SK-N-SH treated with all-trans-retinoic acid at 6 μM for 48 hours (cell line): ENCODE data around the gene SAC3D1.

ENCODE experiments used
- ATAC-seq: fragments of 200-7000 bp; cut with Tn5 transposase; 3 replicates; pipeline ENCODE4 v1.9.1; 2020; ENCODE audit warnings: mild to moderate bottlenecking, moderate library complexity
- BACH2 ChIP-seq: fragments of 250-450 bp; sonication (Bioruptor Pico); IDR thresholded peaks from 2 replicates; pipeline ENCODE4 v1.9.0; 2021; ENCODE audit warnings: mild to moderate bottlenecking, borderline replicate concordance
- CSDC2 ChIP-seq: fragments of 250-450 bp; sonication (Bioruptor Pico); IDR thresholded peaks from 2 replicates; pipeline ENCODE4 v1.5.0; 2020; ENCODE audit warnings: mild to moderate bottlenecking, moderate library complexity
- ESRRG ChIP-seq: fragments of 250-450 bp; sonication (Bioruptor Pico); IDR thresholded peaks from 2 replicates; pipeline ENCODE4 v1.6.1; 2021; ENCODE audit warnings: mild to moderate bottlenecking
- GLIS3 ChIP-seq: fragments of 250-450 bp; sonication (Bioruptor Pico); IDR thresholded peaks from 2 replicates; pipeline ENCODE4 v1.5.0; 2020; ENCODE audit warnings: mild to moderate bottlenecking, moderate library complexity
- ISL1 ChIP-seq: fragments of 250-450 bp; sonication (Bioruptor Pico); IDR thresholded peaks from 2 replicates; pipeline ENCODE4 v2.1.2; 2022; ENCODE audit warnings: mild to moderate bottlenecking, moderate library complexity
- OSR1 ChIP-seq: fragments of 250-450 bp; sonication (Bioruptor Pico); IDR thresholded peaks from 2 replicates; pipeline ENCODE4 v1.8.0; 2022; ENCODE audit warnings: moderate library complexity, mild to moderate bottlenecking, inconsistent platforms
- PPARA ChIP-seq: fragments of 250-450 bp; sonication (Bioruptor Pico); IDR thresholded peaks from 2 replicates; pipeline ENCODE4 v1.5.0; 2020; ENCODE audit warnings: mild to moderate bottlenecking, borderline replicate concordance
- RARB ChIP-seq: fragments of 250-450 bp; sonication (Bioruptor Pico); IDR thresholded peaks from 2 replicates; pipeline ENCODE4 v1.8.0; 2021; ENCODE audit warnings: mild to moderate bottlenecking, moderate library complexity
- SNAI2 ChIP-seq: fragments of 250-450 bp; sonication (Bioruptor Pico); IDR thresholded peaks from 2 replicates; pipeline ENCODE4 v1.5.0; 2020; ENCODE audit warnings: mild to moderate bottlenecking, moderate library complexity
- TCF4 ChIP-seq: fragments of 250-450 bp; sonication (Bioruptor Pico); IDR thresholded peaks from 2 replicates; pipeline ENCODE4 v1.8.0; 2021; ENCODE audit warnings: mild to moderate bottlenecking, moderate library complexity, borderline replicate concordance
- ZC3H10 ChIP-seq: fragments of 250-450 bp; sonication (Bioruptor Pico); IDR thresholded peaks from 2 replicates; pipeline ENCODE4 v1.5.1; 2021; ENCODE audit warnings: mild to moderate bottlenecking, moderate library complexity
- ZNF565 ChIP-seq: fragments of 450-650 bp; formaldehyde crosslinking; conservative IDR thresholded peaks from 2 replicates; pipeline ENCODE4 v1.5.0; 2020; ENCODE audit warnings: low read depth, mild to moderate bottlenecking, moderate library complexity
- ZNF70 ChIP-seq: fragments of 450-650 bp; formaldehyde crosslinking; IDR thresholded peaks from 2 replicates; pipeline ENCODE4 v1.5.0; 2020; ENCODE audit warnings: mild to moderate bottlenecking, moderate library complexity
- TF ChIP-seq, protein P1 (sequence below): fragments of 250-450 bp; sonication (Bioruptor Pico); IDR thresholded peaks from 2 replicates; pipeline ENCODE4 v1.5.0; 2020; ENCODE audit warnings: mild to moderate bottlenecking, moderate library complexity
- TF ChIP-seq, protein P2 (sequence below): fragments of 250-450 bp; sonication (Bioruptor Pico); IDR thresholded peaks from 2 replicates; pipeline ENCODE4 v1.8.0; 2021; ENCODE audit warnings: low read depth, mild to moderate bottlenecking, moderate library complexity, borderline replicate concordance
- TF ChIP-seq, protein P3 (sequence below): fragments of 250-450 bp; sonication (Bioruptor Pico); IDR thresholded peaks from 2 replicates; pipeline ENCODE4 v1.8.0; 2020; ENCODE audit warnings: mild to moderate bottlenecking, moderate library complexity, borderline replicate concordance

The SAC3D1 gene

DNA sequence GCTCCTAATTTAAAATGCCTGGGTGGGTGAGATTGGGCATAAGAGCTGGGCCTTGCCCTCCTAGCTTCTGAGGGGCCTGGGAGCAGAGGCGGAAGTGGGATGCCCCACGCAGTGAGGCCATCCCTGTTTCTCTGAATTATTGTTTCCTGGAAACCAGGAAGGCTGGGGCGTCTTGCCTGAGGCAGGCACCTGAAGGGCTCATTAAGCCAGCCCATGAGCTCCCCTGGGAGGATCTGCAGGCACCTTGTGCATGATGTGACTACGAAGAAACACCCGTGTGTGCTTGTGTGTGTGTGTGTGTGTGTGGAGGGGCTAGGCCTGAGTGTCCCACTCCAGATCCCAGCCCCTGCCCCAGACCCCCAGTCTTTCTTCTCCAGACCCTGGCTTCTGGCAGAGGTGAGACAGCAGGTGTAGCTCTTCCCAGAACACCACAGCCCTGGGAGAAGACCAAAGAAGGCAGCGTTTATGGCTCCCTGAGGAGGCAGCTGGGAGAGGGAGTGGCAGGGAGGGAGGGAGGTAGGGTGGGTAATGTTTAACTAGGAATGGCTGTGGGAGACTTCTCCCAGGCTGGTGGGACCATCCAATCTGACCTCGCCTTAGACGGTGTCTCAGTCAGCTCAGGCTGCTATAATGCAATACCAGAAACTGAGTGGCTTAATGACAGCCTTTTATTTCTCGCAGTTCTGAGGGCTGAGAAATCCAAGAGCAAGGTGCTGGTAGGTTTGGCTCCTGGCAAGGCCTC, 42.1 kb upstream of the SAC3D1 start (continued):
- TF ChIP-seq, protein P1, sequence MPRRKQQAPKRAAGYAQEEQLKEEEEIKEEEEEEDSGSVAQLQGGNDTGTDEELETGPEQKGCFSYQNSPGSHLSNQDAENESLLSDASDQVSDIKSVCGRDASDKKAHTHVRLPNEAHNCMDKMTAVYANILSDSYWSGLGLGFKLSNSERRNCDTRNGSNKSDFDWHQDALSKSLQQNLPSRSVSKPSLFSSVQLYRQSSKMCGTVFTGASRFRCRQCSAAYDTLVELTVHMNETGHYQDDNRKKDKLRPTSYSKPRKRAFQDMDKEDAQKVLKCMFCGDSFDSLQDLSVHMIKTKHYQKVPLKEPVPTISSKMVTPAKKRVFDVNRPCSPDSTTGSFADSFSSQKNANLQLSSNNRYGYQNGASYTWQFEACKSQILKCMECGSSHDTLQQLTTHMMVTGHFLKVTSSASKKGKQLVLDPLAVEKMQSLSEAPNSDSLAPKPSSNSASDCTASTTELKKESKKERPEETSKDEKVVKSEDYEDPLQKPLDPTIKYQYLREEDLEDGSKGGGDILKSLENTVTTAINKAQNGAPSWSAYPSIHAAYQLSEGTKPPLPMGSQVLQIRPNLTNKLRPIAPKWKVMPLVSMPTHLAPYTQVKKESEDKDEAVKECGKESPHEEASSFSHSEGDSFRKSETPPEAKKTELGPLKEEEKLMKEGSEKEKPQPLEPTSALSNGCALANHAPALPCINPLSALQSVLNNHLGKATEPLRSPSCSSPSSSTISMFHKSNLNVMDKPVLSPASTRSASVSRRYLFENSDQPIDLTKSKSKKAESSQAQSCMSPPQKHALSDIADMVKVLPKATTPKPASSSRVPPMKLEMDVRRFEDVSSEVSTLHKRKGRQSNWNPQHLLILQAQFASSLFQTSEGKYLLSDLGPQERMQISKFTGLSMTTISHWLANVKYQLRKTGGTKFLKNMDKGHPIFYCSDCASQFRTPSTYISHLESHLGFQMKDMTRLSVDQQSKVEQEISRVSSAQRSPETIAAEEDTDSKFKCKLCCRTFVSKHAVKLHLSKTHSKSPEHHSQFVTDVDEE (CRISPR knock-in tag), result no peak
- TF ChIP-seq, protein P2, sequence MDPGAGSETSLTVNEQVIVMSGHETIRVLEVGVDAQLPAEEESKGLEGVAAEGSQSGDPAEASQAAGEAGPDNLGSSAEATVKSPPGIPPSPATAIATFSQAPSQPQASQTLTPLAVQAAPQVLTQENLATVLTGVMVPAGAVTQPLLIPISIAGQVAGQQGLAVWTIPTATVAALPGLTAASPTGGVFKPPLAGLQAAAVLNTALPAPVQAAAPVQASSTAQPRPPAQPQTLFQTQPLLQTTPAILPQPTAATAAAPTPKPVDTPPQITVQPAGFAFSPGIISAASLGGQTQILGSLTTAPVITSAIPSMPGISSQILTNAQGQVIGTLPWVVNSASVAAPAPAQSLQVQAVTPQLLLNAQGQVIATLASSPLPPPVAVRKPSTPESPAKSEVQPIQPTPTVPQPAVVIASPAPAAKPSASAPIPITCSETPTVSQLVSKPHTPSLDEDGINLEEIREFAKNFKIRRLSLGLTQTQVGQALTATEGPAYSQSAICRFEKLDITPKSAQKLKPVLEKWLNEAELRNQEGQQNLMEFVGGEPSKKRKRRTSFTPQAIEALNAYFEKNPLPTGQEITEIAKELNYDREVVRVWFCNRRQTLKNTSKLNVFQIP (CRISPR knock-in tag), result no peak
- TF ChIP-seq GLIS3 (CRISPR knock-in tag) (no peak), BACH2 (CRISPR knock-in tag) (no peak), ZNF70 (no peak), ZC3H10 (CRISPR knock-in tag) (no peak), ESRRG (no peak), SNAI2 (CRISPR knock-in tag) (no peak)
- TF ChIP-seq, protein P3, sequence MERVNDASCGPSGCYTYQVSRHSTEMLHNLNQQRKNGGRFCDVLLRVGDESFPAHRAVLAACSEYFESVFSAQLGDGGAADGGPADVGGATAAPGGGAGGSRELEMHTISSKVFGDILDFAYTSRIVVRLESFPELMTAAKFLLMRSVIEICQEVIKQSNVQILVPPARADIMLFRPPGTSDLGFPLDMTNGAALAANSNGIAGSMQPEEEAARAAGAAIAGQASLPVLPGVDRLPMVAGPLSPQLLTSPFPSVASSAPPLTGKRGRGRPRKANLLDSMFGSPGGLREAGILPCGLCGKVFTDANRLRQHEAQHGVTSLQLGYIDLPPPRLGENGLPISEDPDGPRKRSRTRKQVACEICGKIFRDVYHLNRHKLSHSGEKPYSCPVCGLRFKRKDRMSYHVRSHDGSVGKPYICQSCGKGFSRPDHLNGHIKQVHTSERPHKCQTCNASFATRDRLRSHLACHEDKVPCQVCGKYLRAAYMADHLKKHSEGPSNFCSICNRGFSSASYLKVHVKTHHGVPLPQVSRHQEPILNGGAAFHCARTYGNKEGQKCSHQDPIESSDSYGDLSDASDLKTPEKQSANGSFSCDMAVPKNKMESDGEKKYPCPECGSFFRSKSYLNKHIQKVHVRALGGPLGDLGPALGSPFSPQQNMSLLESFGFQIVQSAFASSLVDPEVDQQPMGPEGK, result no peak

DNA sequence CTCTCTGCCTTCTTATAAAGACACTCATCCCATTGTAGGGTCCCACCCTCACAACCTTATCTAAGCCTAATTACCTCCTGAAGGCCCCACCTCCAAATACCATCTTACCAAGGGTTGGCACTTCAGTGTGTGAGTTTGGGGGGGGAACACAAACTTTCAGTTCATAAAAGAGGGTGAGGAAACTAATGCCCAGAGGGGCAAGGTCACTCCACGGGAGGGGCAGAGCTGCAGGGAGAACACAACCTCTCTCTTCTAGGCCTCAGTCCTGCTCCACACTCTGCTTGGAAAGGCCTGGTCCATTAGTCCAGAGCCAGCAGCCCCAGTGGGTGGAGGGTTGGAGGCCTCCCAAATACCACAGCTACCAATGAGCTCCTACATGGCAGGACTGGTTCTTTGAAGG, 41.5 kb upstream of the SAC3D1 start:
- ATAC-seq, result no peak
- TF ChIP-seq ESRRG (no peak), OSR1 (CRISPR knock-in tag) (no peak), CSDC2 (CRISPR knock-in tag) (no peak), ZC3H10 (CRISPR knock-in tag) (no peak), ZNF70 (no peak), ZNF565 (CRISPR knock-in tag) (no peak)
- TF ChIP-seq, protein P1 (CRISPR knock-in tag), result no peak

DNA sequence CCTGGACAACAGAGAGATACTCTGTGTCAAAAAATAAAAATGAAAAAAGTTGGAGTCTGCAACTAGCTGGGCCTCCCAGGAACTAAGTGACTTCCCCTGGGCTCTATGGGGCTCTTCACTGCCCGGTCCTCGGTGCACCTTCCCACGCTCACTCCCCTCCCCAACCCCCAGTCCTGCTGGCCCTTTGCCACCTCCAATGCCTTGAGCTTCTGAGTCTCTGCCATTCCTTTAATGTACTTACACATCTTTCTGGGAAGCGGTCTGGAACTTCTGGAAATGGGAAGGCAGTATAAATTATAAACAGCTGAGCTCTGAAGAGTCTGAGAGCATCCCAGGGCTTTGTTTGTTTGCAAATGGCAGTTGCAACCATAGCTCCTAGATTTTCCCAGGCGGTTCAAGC, 38.3 kb upstream of the SAC3D1 start:
- no peak for TF ChIP-seq RARB (CRISPR knock-in tag)
- no peak for TF ChIP-seq PPARA
- no peak for TF ChIP-seq ISL1 (CRISPR knock-in tag)
- TF ChIP-seq TCF4 (CRISPR knock-in tag), result no peak
- TF ChIP-seq, protein P1 (CRISPR knock-in tag), result no peak
- no peak for TF ChIP-seq ESRRG
- no peak for TF ChIP-seq OSR1 (CRISPR knock-in tag)
- no peak for TF ChIP-seq ZNF565 (CRISPR knock-in tag)
- TF ChIP-seq, protein P2 (CRISPR knock-in tag), result no peak
- no peak for ATAC-seq
